Endothelial cell of umbilical vein (primary cell): ENCODE measurements around the gene TSPAN13. TPM values are rescaled to one million over a fixed set of nuclear protein-coding genes. Genes with fewer than 3 reads are reported as not detected.

ENCODE experiments used
- BruUV-seq: library from RNA; stranded (reverse); fragments of 400-500 nt; replicated peaks from 2 replicates; lab custom pipeline; 2021; lab: Mats Ljungman, UMichigan
- CTCF ChIA-PET: fragments of 300-600, 350-600 bp; sonication (Branson Sonifier 250); formaldehyde crosslinking; loops from one replicate; lab custom pipeline; 2021; ENCODE audit warnings: antibody characterized with exemption, inconsistent platforms; lab: Charles Lee
- POLR2A ChIA-PET: fragments of 300-600, 350-600 bp; sonication (Branson Sonifier 250); formaldehyde crosslinking; loops from one replicate; lab custom pipeline; 2021; ENCODE audit warnings: antibody characterized with exemption, inconsistent platforms; lab: Charles Lee
- DNase-seq: peaks from one replicate; pipeline ENCODE4 v3.0.0-alpha.2; 2011; ENCODE audit warnings: low read depth, low spot score
- FAIRE-seq: peaks from 2 replicates; lab custom pipeline; 2011; peaks lifted over from hg19 to GRCh38; lab: Jason Lieb, UNC
- H2AFZ ChIP-seq: 2 replicates; pipeline ENCODE4 v1.6.0; 2012; ENCODE audit warnings: low read depth, low read length, control low read depth, inconsistent platforms
- H3K27ac ChIP-seq: 2 replicates; pipeline ENCODE4 v1.5.1; 2011; ENCODE audit warnings: low read depth, mild to moderate bottlenecking, control low read depth, low read length, moderate library complexity; ENCODE audit not compliant: insufficient read depth
- H3K27me3 ChIP-seq, 2 experiments: 2 replicates each; pipeline versions ENCODE4 v1.6.0 to v1.6.1; 2011; ENCODE audit warnings: low read length in 2 of 2, mixed read lengths in 1 of 2; ENCODE audit not compliant: control insufficient read depth in 2 of 2, insufficient read depth in 2 of 2
- H3K36me3 ChIP-seq, 2 experiments: 2 replicates in 1 of 2; 3 replicates in 1 of 2; pipeline ENCODE4 v1.5.1; 2011; ENCODE audit warnings: low read length in 2 of 2, mild to moderate bottlenecking in 1 of 2, moderate library complexity in 1 of 2; ENCODE audit not compliant: control insufficient read depth in 2 of 2, insufficient read depth in 2 of 2; ENCODE audit errors: extremely low read depth in 1 of 2
- H3K4me1 ChIP-seq: 3 replicates; pipeline ENCODE4 v1.5.1; 2011; ENCODE audit warnings: mild to moderate bottlenecking, low read length; ENCODE audit not compliant: control insufficient read depth, insufficient read depth; ENCODE audit errors: extremely low read depth
- H3K4me2 ChIP-seq: 2 replicates; pipeline ENCODE4 v1.6.1; 2011; ENCODE audit warnings: low read length, control low read depth, mixed read lengths; ENCODE audit not compliant: insufficient read depth
- H3K4me3 ChIP-seq, 3 experiments: fragments of 200-600 bp in 1 of 3; sonication (generic), shearing (Covaris generic) in 1 of 3; replicated peaks in 1 of 3; 2 replicates each; pipeline ENCODE4 v1.5.1; 2011 to 2016; ENCODE audit warnings: control low read depth in 3 of 3, low read length in 3 of 3, mild to moderate bottlenecking in 2 of 3, inconsistent platforms in 1 of 3, low read depth in 1 of 3, moderate library complexity in 1 of 3; ENCODE audit not compliant: insufficient read depth in 1 of 3
- H3K79me2 ChIP-seq: 2 replicates; pipeline ENCODE4 v1.6.0; 2012; ENCODE audit warnings: low read length, inconsistent platforms; ENCODE audit not compliant: control insufficient read depth, insufficient read depth
- H3K9ac ChIP-seq: replicated peaks from 2 replicates; pipeline ENCODE3; 2011; ENCODE audit warnings: low read length, control low read depth; ENCODE audit not compliant: insufficient read depth; ENCODE audit errors: extremely low read depth
- H3K9me1 ChIP-seq: replicated peaks from 3 replicates; pipeline ENCODE4 v1.6.0; 2011; ENCODE audit warnings: mild to moderate bottlenecking, low read length; ENCODE audit not compliant: control insufficient read depth, insufficient read depth; ENCODE audit errors: extremely low read depth
- H3K9me3 ChIP-seq: replicated peaks from 2 replicates; pipeline ENCODE4 v1.5.1; 2012; ENCODE audit warnings: low read length, inconsistent platforms; ENCODE audit not compliant: control insufficient read depth, insufficient read depth
- H4K20me1 ChIP-seq: replicated peaks from 2 replicates; pipeline ENCODE3; 2011; ENCODE audit warnings: mild to moderate bottlenecking, low read length; ENCODE audit not compliant: control insufficient read depth, insufficient read depth; ENCODE audit errors: extremely low read depth
- EZH2 ChIP-seq: IDR thresholded peaks from 2 replicates; pipeline ENCODE4 v1.6.1; 2012; ENCODE audit warnings: borderline replicate concordance, low read depth, mild to moderate bottlenecking, moderate library complexity, low read length, inconsistent platforms; ENCODE audit not compliant: severe bottlenecking
- FOS ChIP-seq: IDR thresholded peaks from 2 replicates; pipeline ENCODE4 v1.6.1; 2011; ENCODE audit warnings: mild to moderate bottlenecking, low read length, moderate library complexity, borderline replicate concordance; ENCODE audit not compliant: insufficient read depth
- GATA2 ChIP-seq: IDR thresholded peaks from 2 replicates; pipeline ENCODE4 v1.7.0; 2011; ENCODE audit warnings: low read depth, mild to moderate bottlenecking, moderate library complexity, mixed read lengths, low read length; ENCODE audit not compliant: insufficient read length, insufficient read depth
- JUN ChIP-seq: IDR thresholded peaks from 2 replicates; pipeline ENCODE4 v1.6.1; 2011; ENCODE audit warnings: borderline replicate concordance, low read depth; ENCODE audit not compliant: insufficient read length, insufficient read depth
- MYC ChIP-seq: IDR thresholded peaks from one replicate; pipeline ENCODE4 v1.6.1; 2011; ENCODE audit warnings: mild to moderate bottlenecking, low read depth, low read length
- POLR2A ChIP-seq: IDR thresholded peaks from 2 replicates; pipeline ENCODE4 v1.6.1; 2012; ENCODE audit warnings: low read depth, mild to moderate bottlenecking, control low read depth, low read length
- POLR2AphosphoS5 ChIP-seq: IDR thresholded peaks from 2 replicates; pipeline ENCODE4 v1.6.1; 2012; ENCODE audit warnings: low read depth, mild to moderate bottlenecking, control low read depth, low read length, moderate library complexity; ENCODE audit not compliant: insufficient read depth
- dilution Hi-C: fragments of 300-500 bp; cut with MboI; formaldehyde crosslinking; loops from one replicate; pipeline ENCODE4 v1.15.0; 2019; ENCODE audit warnings: low sequenced_read_pairs; ENCODE audit not compliant: extremely low pct_ligation_motif_present
- intact Hi-C: fragments of 100-400 bp; cut with micrococcal nuclease; formaldehyde crosslinking; loops from one replicate; pipeline ENCODE4 v1.10.0; 2022
- polyA plus RNA-seq, 4 experiments: library from polyadenylated mRNA; depleted of rRNA in 3 of 4; stranded (reverse) in 3 of 4; unstranded in 1 of 4; fragments of >200 nt; gene quantifications; 2 replicates each; pipeline versions ENCODE4 v1.2.1 to v1.2.3, GENCODE V29; 2011 to 2012; ENCODE audit warnings: missing spikeins in 1 of 4
- total RNA-seq: library from RNA; stranded (reverse); gene quantifications from 2 replicates; pipeline ENCODE4 v1.2.3, GENCODE V29; 2021
- TF ChIP-seq, protein P1 (sequence below), 2 donors: IDR thresholded peaks; 1 replicate in 1 of 2; 2 replicates in 1 of 2; pipeline ENCODE4 v1.5.1; 2011; ENCODE audit warnings: low read length in 2 of 2, mild to moderate bottlenecking in 2 of 2, moderate library complexity in 2 of 2, control low read depth in 1 of 2, inconsistent platforms in 1 of 2, low read depth in 1 of 2; ENCODE audit not compliant: insufficient read depth in 1 of 2; ENCODE audit errors: extremely low read depth in 1 of 2
- TF ChIP-seq, protein P2 (sequence below): IDR thresholded peaks from 2 replicates; pipeline ENCODE4 v1.6.1; 2011; ENCODE audit not compliant: insufficient read depth, insufficient read length

Gene TSPAN13
- total and polyA plus RNA-seq, 2 donors (not counting 3 experiments of a cell fraction or from before 2014, with no cell fraction given) = 13.3 to 33.0 TPM

DNA sequence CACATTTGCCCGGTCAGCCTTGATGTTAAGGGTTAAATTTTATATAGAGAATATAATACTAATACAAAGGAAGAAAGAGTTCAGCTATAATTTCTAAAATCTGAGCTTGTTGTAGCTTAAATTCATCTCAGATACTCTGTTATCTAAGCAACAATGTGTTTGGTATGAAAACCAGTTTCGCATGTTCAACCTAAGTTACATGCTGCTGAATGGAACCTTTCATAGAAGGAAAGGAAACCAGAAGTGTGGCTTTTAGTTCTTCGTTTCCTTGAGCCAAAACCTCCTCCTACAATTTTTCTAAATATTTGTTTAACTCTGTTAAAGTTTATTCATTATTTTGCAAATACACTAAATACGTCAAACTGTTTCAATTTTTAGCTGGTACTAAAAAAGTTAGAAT is 32.7 kb downstream of the TSPAN13 start:
- no peaks in the 10 kb centered on the region for H3K79me2 ChIP-seq
- H3K36me3 ChIP-seq = no peaks in the 10 kb centered on the region
- H3K4me1 ChIP-seq = no peaks in the 10 kb centered on the region
- intact Hi-C loops (no loop called here), dilution Hi-C loops (no loop called here)
- H3K4me3 ChIP-seq = no peak overlapping the region
- FAIRE-seq (no peak), DNase-seq (no peak)
- no peak overlapping the region for H3K9ac ChIP-seq
- H3K4me2 ChIP-seq = no peak overlapping the region
- TF ChIP-seq, protein P1, sequence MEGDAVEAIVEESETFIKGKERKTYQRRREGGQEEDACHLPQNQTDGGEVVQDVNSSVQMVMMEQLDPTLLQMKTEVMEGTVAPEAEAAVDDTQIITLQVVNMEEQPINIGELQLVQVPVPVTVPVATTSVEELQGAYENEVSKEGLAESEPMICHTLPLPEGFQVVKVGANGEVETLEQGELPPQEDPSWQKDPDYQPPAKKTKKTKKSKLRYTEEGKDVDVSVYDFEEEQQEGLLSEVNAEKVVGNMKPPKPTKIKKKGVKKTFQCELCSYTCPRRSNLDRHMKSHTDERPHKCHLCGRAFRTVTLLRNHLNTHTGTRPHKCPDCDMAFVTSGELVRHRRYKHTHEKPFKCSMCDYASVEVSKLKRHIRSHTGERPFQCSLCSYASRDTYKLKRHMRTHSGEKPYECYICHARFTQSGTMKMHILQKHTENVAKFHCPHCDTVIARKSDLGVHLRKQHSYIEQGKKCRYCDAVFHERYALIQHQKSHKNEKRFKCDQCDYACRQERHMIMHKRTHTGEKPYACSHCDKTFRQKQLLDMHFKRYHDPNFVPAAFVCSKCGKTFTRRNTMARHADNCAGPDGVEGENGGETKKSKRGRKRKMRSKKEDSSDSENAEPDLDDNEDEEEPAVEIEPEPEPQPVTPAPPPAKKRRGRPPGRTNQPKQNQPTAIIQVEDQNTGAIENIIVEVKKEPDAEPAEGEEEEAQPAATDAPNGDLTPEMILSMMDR (IDR thresholded peaks at IDR 0.05; ENCODE audit: extremely low read depth in 1 of 2, insufficient read depth in 1 of 2, low read depth in 1 of 2, low read length in 2 of 2) = no peak
- TF ChIP-seq POLR2A (no peak), GATA2 (no peak), EZH2 (no peak), FOS (no peak), MYC (no peak), JUN (no peak), POLR2AphosphoS5 (no peak)
- TF ChIP-seq, protein P2, sequence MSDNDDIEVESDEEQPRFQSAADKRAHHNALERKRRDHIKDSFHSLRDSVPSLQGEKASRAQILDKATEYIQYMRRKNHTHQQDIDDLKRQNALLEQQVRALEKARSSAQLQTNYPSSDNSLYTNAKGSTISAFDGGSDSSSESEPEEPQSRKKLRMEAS = no peak
- H3K9me3 ChIP-seq = no peaks in the 10 kb centered on the region
- H2AFZ ChIP-seq = no peak overlapping the region
- H3K27ac ChIP-seq = no peak overlapping the region
- H3K27me3 ChIP-seq = no peaks in the 10 kb centered on the region
- H4K20me1 ChIP-seq = no peaks in the 10 kb centered on the region
- ChIA-PET POLR2A (no interaction called here), CTCF (interaction anchor here (0.9 to 1.5 kb wide), 2 partner anchors 15 to 30 kb away, joined by 3 to 7 read pairs; no protein-coding TSS in a partner anchor)
- BruUV-seq = no TSS peak
- H3K9me1 ChIP-seq = no peaks in the 10 kb centered on the region
